Uterus (tissue), 2 donors: Measurements from ENCODE around the gene NOTCH4.

Experiments
- CTCF ChIP-seq, 4 experiments: fragments of 200-600 bp in 2 of 4; fragments of 450-650 bp in 2 of 4; sonication (generic) in 2 of 4; IDR thresholded peaks; one replicate each; pipeline ENCODE4 v1.5.1; 2016 to 2019; ENCODE audit warnings: antibody characterized with exemption in 4 of 4, mild to moderate bottlenecking in 2 of 4, moderate library complexity in 1 of 4
- POLR2A ChIP-seq, 2 donors: fragments of 450-650 bp; IDR thresholded peaks; one replicate each; pipeline ENCODE4 v1.6.1; 2016; ENCODE audit warnings: antibody characterized with exemption in 2 of 2, mild to moderate bottlenecking in 1 of 2, moderate library complexity in 1 of 2

DNA sequence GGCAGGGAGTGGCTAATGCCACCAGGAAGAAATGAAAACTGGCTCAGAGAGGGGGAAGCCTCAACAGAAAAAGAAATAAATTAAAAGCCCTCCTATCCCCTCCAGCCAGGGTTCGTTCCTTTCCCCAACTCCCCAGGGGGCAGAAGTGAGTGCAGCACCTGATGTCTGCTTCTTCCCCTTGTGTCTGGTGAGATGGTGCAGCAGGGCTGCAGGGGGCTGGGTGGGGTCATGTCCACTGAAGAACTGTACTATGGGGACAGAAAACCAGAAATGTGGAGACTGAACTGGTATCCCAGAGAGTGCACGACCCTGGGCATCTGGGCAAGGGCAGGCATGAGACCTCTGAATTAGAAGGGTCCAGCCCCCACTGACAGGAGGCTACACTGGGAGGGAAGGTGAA is 55.5 kb downstream of the NOTCH4 start:
- TF ChIP-seq CTCF (IDR thresholded peaks at IDR 0.05) (no peak), POLR2A (IDR thresholded peaks at IDR 0.05) (no peak)
